Neuronal stem cell (in vitro differentiated cells): ENCODE data around the gene CNOT9. TPM values are rescaled to one million over a fixed set of nuclear protein-coding genes. Genes with fewer than 3 reads are reported as not detected.
"Not testable (repeated sequence)": the region's sequence is repeated elsewhere in the genome, so short reads cannot be mapped to it uniquely, and the experiment has no call there.

Experiments used
- DNase-seq: peaks from one replicate; pipeline ENCODE4 v3.0.0-alpha.2; 2013; ENCODE audit warnings: low spot score
- H2AFZ ChIP-seq: one replicate; pipeline ENCODE4 v1.6.1; 2013; ENCODE audit warnings: mild to moderate bottlenecking, low read length, inconsistent platforms
- H2AK5ac ChIP-seq: 2 replicates; pipeline ENCODE4 v1.6.1; 2013; ENCODE audit warnings: low read depth, mild to moderate bottlenecking, inconsistent platforms, low read length, moderate library complexity, mixed read lengths
- H2BK120ac ChIP-seq: 2 replicates; pipeline ENCODE4 v1.6.1; 2013; ENCODE audit warnings: low read depth, mild to moderate bottlenecking, inconsistent platforms, low read length, moderate library complexity, mixed read lengths
- H2BK12ac ChIP-seq: one replicate; pipeline ENCODE4 v1.6.1; 2013; ENCODE audit warnings: low read length, inconsistent platforms
- H2BK15ac ChIP-seq: 2 replicates; pipeline ENCODE4 v1.6.1; 2013; ENCODE audit warnings: mild to moderate bottlenecking, low read length, inconsistent platforms, mixed read lengths
- H2BK5ac ChIP-seq: one replicate; pipeline ENCODE4 v1.6.1; 2013; ENCODE audit warnings: inconsistent platforms, mild to moderate bottlenecking, low read length, moderate library complexity
- H3K14ac ChIP-seq: one replicate; pipeline ENCODE4 v1.6.1; 2013; ENCODE audit warnings: low read length, inconsistent platforms
- H3K18ac ChIP-seq: 2 replicates; pipeline ENCODE4 v1.6.1; 2013; ENCODE audit warnings: low read length, inconsistent platforms
- H3K23ac ChIP-seq: 2 replicates; pipeline ENCODE4 v1.6.1; 2013; ENCODE audit warnings: low read depth, mild to moderate bottlenecking, mixed read lengths, low read length, inconsistent platforms; ENCODE audit not compliant: poor library complexity
- H3K27ac ChIP-seq: replicated peaks from 3 replicates; pipeline ENCODE4 v1.5.1; 2013; ENCODE audit warnings: low read length, inconsistent platforms
- H3K27me3 ChIP-seq, 3 experiments: 2 replicates each; pipeline ENCODE4 v1.6.1; 2013; ENCODE audit warnings: low read length in 3 of 3, mild to moderate bottlenecking in 2 of 3, inconsistent platforms in 1 of 3, low read depth in 1 of 3, mixed read lengths in 1 of 3, moderate library complexity in 1 of 3; ENCODE audit not compliant: control insufficient read depth in 3 of 3, insufficient read depth in 3 of 3
- H3K36me3 ChIP-seq, 2 donors: replicated peaks in 1 of 2; 2 replicates each; pipeline ENCODE4 v1.6.1; 2013; ENCODE audit warnings: low read length in 2 of 2; ENCODE audit not compliant: control insufficient read depth in 2 of 2, insufficient read depth in 2 of 2
- H3K4ac ChIP-seq: 2 replicates; pipeline ENCODE4 v1.6.1; 2013; ENCODE audit warnings: inconsistent platforms, mild to moderate bottlenecking, low read length, moderate library complexity
- H3K4me1 ChIP-seq, 2 donors: 1 replicate in 1 of 2; 2 replicates in 1 of 2; pipeline ENCODE4 v1.6.1; 2013; ENCODE audit warnings: low read length in 2 of 2, low read depth in 1 of 2; ENCODE audit not compliant: control insufficient read depth in 2 of 2, insufficient read depth in 1 of 2
- H3K4me2 ChIP-seq: one replicate; pipeline ENCODE4 v1.6.1; 2013; ENCODE audit warnings: mild to moderate bottlenecking, low read length, inconsistent platforms; ENCODE audit not compliant: insufficient read depth, poor library complexity, severe bottlenecking
- H3K4me3 ChIP-seq, 2 donors: 2 replicates each; pipeline ENCODE4 v1.5.1; 2013; ENCODE audit warnings: low read length in 2 of 2, mild to moderate bottlenecking in 2 of 2, inconsistent platforms in 1 of 2, moderate library complexity in 1 of 2
- H3K79me1 ChIP-seq: one replicate; pipeline ENCODE4 v1.6.1; 2013; ENCODE audit warnings: low read depth, mild to moderate bottlenecking, inconsistent platforms, low read length, moderate library complexity
- H3K9ac ChIP-seq: one replicate; pipeline ENCODE4 v1.6.1; 2013; ENCODE audit warnings: mild to moderate bottlenecking, low read depth, low read length, inconsistent platforms; ENCODE audit not compliant: poor library complexity
- H3K9me3 ChIP-seq, 2 donors: replicated peaks in 1 of 2; 2 replicates each; pipeline versions ENCODE3 to v1.6.1; 2013; ENCODE audit warnings: low read length in 2 of 2, mild to moderate bottlenecking in 2 of 2, inconsistent platforms in 1 of 2, low read depth in 1 of 2, mixed read lengths in 1 of 2, moderate library complexity in 1 of 2; ENCODE audit not compliant: control insufficient read depth in 2 of 2, insufficient read depth in 1 of 2
- H4K8ac ChIP-seq: one replicate; pipeline ENCODE4 v1.6.1; 2013; ENCODE audit warnings: low read depth, mild to moderate bottlenecking, inconsistent platforms, low read length, moderate library complexity
- H4K91ac ChIP-seq: one replicate; pipeline ENCODE4 v1.6.1; 2013; ENCODE audit warnings: low read length, low read depth, mild to moderate bottlenecking, inconsistent platforms; ENCODE audit not compliant: poor library complexity
- WGBS, 2 donors: extraction: QIAGEN DNeasy Blood & Tissue Kit; methylation state at CpG; one replicate each; pipeline ENCODE4 v1.1.7; 2013; ENCODE audit warnings: missing lambda C conversion rate in 2 of 2, mixed read lengths in 1 of 2; ENCODE audit not compliant: insufficient read length in 2 of 2, insufficient replicate concordance in 1 of 2; ENCODE audit errors: extremely low coverage in 2 of 2; 5-methylcytosine and 5-hydroxymethylcytosine counted together
- polyA plus RNA-seq, 2 experiments: library from polyadenylated mRNA; stranded (reverse); fragments of 200-250 nt; gene quantifications; one replicate each; pipeline ENCODE4 v1.2.3, GENCODE V29; 2013

Gene CNOT9
- 53.0 TPM for polyA plus RNA-seq (2013, experiment 1 of 2)
- 56.2 TPM for polyA plus RNA-seq (2013, experiment 2 of 2)

- Histone ChIP-seq H3K4me3 (peak within 1 kb of the TSS; percentile 64 to 92), H3K4me2 (peak within 1 kb of the TSS; percentile 77), H2AK5ac (peak within 1 kb of the TSS; percentile 37), H3K27ac (peak within 1 kb of the TSS; percentile 95), H3K27me3 (no peaks in the 10 kb centered on the region), H4K91ac (no peak within 1 kb of the TSS), H2BK5ac (peak within 1 kb of the TSS; percentile 72), H3K4me1 (peaks cover 4 to 16% of the 10 kb centered on the region in 2 donors), H3K79me1 (peaks cover 3% of the 10 kb centered on the region), H2BK120ac (peak within 1 kb of the TSS; percentile 76), H2BK15ac (peak within 1 kb of the TSS; percentile 45), H3K23ac (peak within 1 kb of the TSS; percentile 94), H3K9me3 (no peaks in the 10 kb centered on the region), H3K4ac (no peak within 1 kb of the TSS), H3K14ac (peak within 1 kb of the TSS; percentile 94), H3K9ac (peak within 1 kb of the TSS; percentile 89), H3K36me3 (peaks cover 0 to 61% of the 10 kb centered on the region in 2 donors), H4K8ac (no peak within 1 kb of the TSS), H2BK12ac (no peak within 1 kb of the TSS), H2AFZ (peak within 1 kb of the TSS; percentile 91), H3K18ac (peak within 1 kb of the TSS; percentile 97)
- DNase-seq, result peak; percentile 99
- WGBS, 2 donors, result no CpG with 5 or more reads among the region's 77 CpGs
Observed at GRCh38 chr2:218568190-218569037, at the start of gene CNOT9, which contains the start of gene USP37. Gene CNOT9 (plus strand): TSS chr2:218568839. CDS start chr2:218568955, 116 bp downstream. Gene USP37 (minus strand): TSS chr2:218568351. CDS start chr2:218558653, 9,698 bp downstream.

- peaks cover 0 to 3% of the 10 kb centered on the region in 2 donors for H3K9me3 ChIP-seq
- peaks cover 8 to 80% of the 10 kb centered on the region in 2 donors for H3K36me3 ChIP-seq
- H3K4ac ChIP-seq, result no peak overlapping the region
- H2BK5ac ChIP-seq, result no peak overlapping the region
- no peak overlapping the region for H3K14ac ChIP-seq
- no peak overlapping the region for H4K8ac ChIP-seq
- no peak overlapping the region for H2AK5ac ChIP-seq
- no peaks in the 10 kb centered on the region for H3K79me1 ChIP-seq
- H3K27ac ChIP-seq, result no peak overlapping the region
- no CpG with 5 or more reads among the region's 1 CpG for WGBS, 2 donors
- H2BK120ac ChIP-seq, result no peak overlapping the region
- H2AFZ ChIP-seq, result no peak overlapping the region
- H3K23ac ChIP-seq, result no peak overlapping the region
- no peak overlapping the region for H3K4me3 ChIP-seq
- H3K9ac ChIP-seq, result no peak overlapping the region
- H3K4me1 ChIP-seq, result no peaks in the 10 kb centered on the region
- DNase-seq, result no peak
- H3K4me2 ChIP-seq, result no peak overlapping the region
- H3K27me3 ChIP-seq, result no peaks in the 10 kb centered on the region
- no peak overlapping the region for H3K18ac ChIP-seq
- no peak overlapping the region for H2BK15ac ChIP-seq
- no peak overlapping the region for H4K91ac ChIP-seq
- no peak overlapping the region for H2BK12ac ChIP-seq
Observed at GRCh38 chr2:218518876-218519275, 49.8 kb upstream of the CNOT9 start.

- Histone ChIP-seq H4K91ac (no peak overlapping the region), H3K4me1 (no peaks in the 10 kb centered on the region), H2BK120ac (no peak overlapping the region), H4K8ac (no peak overlapping the region), H3K9me3 (peaks cover 0 to 35% of the 10 kb centered on the region in 2 donors), H2AFZ (no peak overlapping the region), H3K14ac (no peak overlapping the region), H3K27me3 (no peaks in the 10 kb centered on the region), H3K23ac (no peak overlapping the region), H3K4me3 (no peak overlapping the region), H2BK5ac (no peak overlapping the region), H2BK12ac (no peak overlapping the region), H3K9ac (no peak overlapping the region), H3K27ac (no peak overlapping the region), H3K4ac (no peak overlapping the region), H3K36me3 (peaks cover 21 to 90% of the 10 kb centered on the region in 2 donors), H3K79me1 (no peaks in the 10 kb centered on the region), H3K4me2 (no peak overlapping the region), H3K18ac (no peak overlapping the region), H2AK5ac (no peak overlapping the region), H2BK15ac (no peak overlapping the region)
- no peak for DNase-seq
- WGBS, 2 donors, result no CpG with 5 or more reads among the region's 1 CpG
Observed at GRCh38 chr2:218523651-218524050, 45.0 kb upstream of the CNOT9 start.

- H4K91ac ChIP-seq, H3K27me3 ChIP-seq, H3K23ac ChIP-seq, H3K14ac ChIP-seq, H2BK15ac ChIP-seq, H3K79me1 ChIP-seq, H2AK5ac ChIP-seq, H4K8ac ChIP-seq, H2BK5ac ChIP-seq, H2BK12ac ChIP-seq, DNase-seq, H3K9ac ChIP-seq, H3K4me2 ChIP-seq, H3K4ac ChIP-seq, H2BK120ac ChIP-seq, H3K4me3 ChIP-seq, H2AFZ ChIP-seq, H3K4me1 ChIP-seq, H3K18ac ChIP-seq, H3K27ac ChIP-seq: not testable (repeated sequence)
- peaks cover 29 to 97% of the 10 kb centered on the region in 2 donors for H3K36me3 ChIP-seq
- no CpG with 5 or more reads among the region's 2 CpGs for WGBS, 2 donors
- H3K9me3 ChIP-seq, result peaks cover 3 to 44% of the 10 kb centered on the region in 2 donors
Observed at GRCh38 chr2:218528409-218528808, 40.2 kb upstream of the CNOT9 start.
